ENCODE results near the gene FAIM2.

FAIM2 gene

GRCh38 chr12:49923880-49924556 lies 20.3 kb upstream of the FAIM2 start:
- no peak for TF ChIP-seq SPI1 (IDR thresholded peaks at IDR 0.05; ENCODE audit: borderline replicate concordance, low read depth)
- no peak for DNase-seq (ENCODE audit: low read depth in 1 of 2, low spot score in 1 of 2)
- H3K27me3 ChIP-seq (ENCODE audit: insufficient read depth, poor library complexity, severe bottlenecking): no peaks in the 10 kb centered on the region

DNA sequence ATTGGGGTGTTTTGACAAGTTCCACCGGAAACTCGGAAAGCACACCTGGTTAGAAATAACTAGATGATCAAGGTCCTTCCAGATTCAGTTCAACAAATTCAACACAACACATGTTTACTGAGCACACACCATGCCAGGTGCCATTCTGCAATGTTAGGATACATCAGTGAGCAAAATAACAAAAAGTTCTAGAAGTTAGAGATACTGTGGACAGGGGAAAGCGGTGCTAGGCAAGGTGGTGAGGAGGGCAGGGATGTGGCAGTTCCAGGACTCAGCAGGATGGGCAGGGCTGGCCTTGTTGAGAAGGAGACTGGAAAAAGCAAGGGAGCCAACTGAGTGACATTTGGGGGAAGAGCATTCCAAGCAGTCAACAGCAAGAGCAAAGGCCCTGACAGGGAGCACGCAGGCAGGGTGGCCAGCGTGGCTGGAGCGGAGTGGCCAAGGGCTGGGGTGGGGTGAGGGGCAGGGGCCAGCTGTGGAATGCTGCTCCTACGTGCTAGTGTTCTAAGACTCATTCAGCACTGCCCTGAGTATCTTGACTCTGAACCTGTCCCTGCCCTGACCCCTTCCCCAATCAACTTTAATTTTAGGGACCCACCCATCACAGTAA lies 19.4 kb upstream of the FAIM2 start:
- no peak overlapping the region for H3K27ac ChIP-seq (replicated peaks)
- no peak for DNase-seq (ENCODE audit: low read depth in 1 of 2, low spot score in 1 of 2)
- TF ChIP-seq, protein P1, sequence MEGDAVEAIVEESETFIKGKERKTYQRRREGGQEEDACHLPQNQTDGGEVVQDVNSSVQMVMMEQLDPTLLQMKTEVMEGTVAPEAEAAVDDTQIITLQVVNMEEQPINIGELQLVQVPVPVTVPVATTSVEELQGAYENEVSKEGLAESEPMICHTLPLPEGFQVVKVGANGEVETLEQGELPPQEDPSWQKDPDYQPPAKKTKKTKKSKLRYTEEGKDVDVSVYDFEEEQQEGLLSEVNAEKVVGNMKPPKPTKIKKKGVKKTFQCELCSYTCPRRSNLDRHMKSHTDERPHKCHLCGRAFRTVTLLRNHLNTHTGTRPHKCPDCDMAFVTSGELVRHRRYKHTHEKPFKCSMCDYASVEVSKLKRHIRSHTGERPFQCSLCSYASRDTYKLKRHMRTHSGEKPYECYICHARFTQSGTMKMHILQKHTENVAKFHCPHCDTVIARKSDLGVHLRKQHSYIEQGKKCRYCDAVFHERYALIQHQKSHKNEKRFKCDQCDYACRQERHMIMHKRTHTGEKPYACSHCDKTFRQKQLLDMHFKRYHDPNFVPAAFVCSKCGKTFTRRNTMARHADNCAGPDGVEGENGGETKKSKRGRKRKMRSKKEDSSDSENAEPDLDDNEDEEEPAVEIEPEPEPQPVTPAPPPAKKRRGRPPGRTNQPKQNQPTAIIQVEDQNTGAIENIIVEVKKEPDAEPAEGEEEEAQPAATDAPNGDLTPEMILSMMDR (IDR thresholded peaks at IDR 0.05; ENCODE audit: insufficient read depth, low read length): no peak

More at GRCh38 chr12:49923880-49924556, 20.3 kb upstream of the FAIM2 start:
- no peak overlapping the region for H3K4me3 ChIP-seq (replicated peaks; ENCODE audit: insufficient read depth, low read length)
- no peak overlapping the region for H3K27ac ChIP-seq (replicated peaks)

GRCh38 chr12:49922349-49923034 lies 18.8 kb upstream of the FAIM2 start:
- Histone ChIP-seq H3K27me3 (ENCODE audit: insufficient read depth, poor library complexity, severe bottlenecking) (no peaks in the 10 kb centered on the region), H3K27ac (replicated peaks) (no peak overlapping the region), H3K4me3 (replicated peaks; ENCODE audit: insufficient read depth, low read length) (no peak overlapping the region)
- DNase-seq (ENCODE audit: low read depth in 1 of 2, low spot score in 1 of 2): no peak
- TF ChIP-seq, protein P1 (IDR thresholded peaks at IDR 0.05; ENCODE audit: insufficient read depth, low read length): no peak
- no peak for TF ChIP-seq SPI1 (IDR thresholded peaks at IDR 0.05; ENCODE audit: borderline replicate concordance, low read depth)
- TF ChIP-seq GABPA (IDR thresholded peaks at IDR 0.05; ENCODE audit: low read depth): no peak
- no peak for TF ChIP-seq POLR2AphosphoS5 (IDR thresholded peaks at IDR 0.05; ENCODE audit: low read depth)
- no peak for TF ChIP-seq REST (IDR thresholded peaks at IDR 0.05; ENCODE audit: insufficient replicate concordance, low read depth)

More for the DNA sequence above, 19.4 kb upstream of the FAIM2 start:
- no peaks in the 10 kb centered on the region for H3K27me3 ChIP-seq (ENCODE audit: insufficient read depth, poor library complexity, severe bottlenecking)
- no peak overlapping the region for H3K4me3 ChIP-seq (replicated peaks; ENCODE audit: insufficient read depth, low read length)

DNA sequence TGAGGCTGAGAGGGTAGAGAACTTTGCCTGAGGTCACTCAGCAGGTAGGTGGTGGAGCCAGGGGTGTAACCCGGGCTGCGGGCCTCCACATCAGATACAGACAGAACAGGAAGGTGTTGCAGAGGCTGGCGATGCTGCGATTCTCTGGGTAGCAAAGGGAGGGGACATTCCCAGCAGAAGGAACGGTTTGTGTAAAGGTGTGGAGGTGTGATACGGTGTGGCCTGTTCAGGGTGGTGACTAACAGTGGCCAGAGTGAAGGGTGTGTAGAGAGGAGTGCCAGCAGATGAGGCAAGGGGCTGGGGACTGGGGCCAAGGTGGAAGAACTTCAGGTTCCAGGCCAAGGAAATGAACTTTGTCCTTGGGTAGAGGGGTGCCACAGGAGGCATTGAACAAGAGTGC lies 18.2 kb upstream of the FAIM2 start:
- no peak for DNase-seq (ENCODE audit: low read depth in 1 of 2, low spot score in 1 of 2)

More for the DNA sequence above, 18.2 kb upstream of the FAIM2 start:
- Histone ChIP-seq H3K4me3 (replicated peaks; ENCODE audit: insufficient read depth, low read length) (no peak overlapping the region), H3K27me3 (ENCODE audit: insufficient read depth, poor library complexity, severe bottlenecking) (no peaks in the 10 kb centered on the region), H3K27ac (replicated peaks) (no peak overlapping the region)
- TF ChIP-seq POLR2AphosphoS5 (IDR thresholded peaks at IDR 0.05; ENCODE audit: low read depth): no peak
- no peak for TF ChIP-seq REST (IDR thresholded peaks at IDR 0.05; ENCODE audit: insufficient replicate concordance, low read depth)
- TF ChIP-seq, protein P1 (IDR thresholded peaks at IDR 0.05; ENCODE audit: insufficient read depth, low read length): no peak
- no peak for TF ChIP-seq SPI1 (IDR thresholded peaks at IDR 0.05; ENCODE audit: borderline replicate concordance, low read depth)
- TF ChIP-seq GABPA (IDR thresholded peaks at IDR 0.05; ENCODE audit: low read depth): no peak
